Endothelial cell of umbilical vein (primary cell): Measurements from ENCODE around the gene NR2E1. TPM values are rescaled to one million over a fixed set of nuclear protein-coding genes. Genes with fewer than 3 reads are reported as not detected.

Experiments
- BruUV-seq: library from RNA; stranded (reverse); fragments of 400-500 nt; replicated peaks from 2 replicates; lab custom pipeline; 2021; lab: Mats Ljungman, UMichigan
- CTCF ChIA-PET: fragments of 300-600, 350-600 bp; sonication (Branson Sonifier 250); formaldehyde crosslinking; loops from one replicate; lab custom pipeline; 2021; ENCODE audit warnings: antibody characterized with exemption, inconsistent platforms; lab: Charles Lee
- POLR2A ChIA-PET: fragments of 300-600, 350-600 bp; sonication (Branson Sonifier 250); formaldehyde crosslinking; loops from one replicate; lab custom pipeline; 2021; ENCODE audit warnings: antibody characterized with exemption, inconsistent platforms; lab: Charles Lee
- DNase-seq: peaks from one replicate; pipeline ENCODE4 v3.0.0-alpha.2; 2011; ENCODE audit warnings: low read depth, low spot score
- FAIRE-seq: peaks from 2 replicates; lab custom pipeline; 2011; peaks lifted over from hg19 to GRCh38; lab: Jason Lieb, UNC
- H2AFZ ChIP-seq: 2 replicates; pipeline ENCODE4 v1.6.0; 2012; ENCODE audit warnings: low read depth, low read length, control low read depth, inconsistent platforms
- H3K27ac ChIP-seq: 2 replicates; pipeline ENCODE4 v1.5.1; 2011; ENCODE audit warnings: low read depth, mild to moderate bottlenecking, control low read depth, low read length, moderate library complexity; ENCODE audit not compliant: insufficient read depth
- H3K27me3 ChIP-seq, 2 experiments: 2 replicates each; pipeline versions ENCODE4 v1.6.0 to v1.6.1; 2011; ENCODE audit warnings: low read length in 2 of 2, mixed read lengths in 1 of 2; ENCODE audit not compliant: control insufficient read depth in 2 of 2, insufficient read depth in 2 of 2
- H3K36me3 ChIP-seq, 2 experiments: 2 replicates in 1 of 2; 3 replicates in 1 of 2; pipeline ENCODE4 v1.5.1; 2011; ENCODE audit warnings: low read length in 2 of 2, mild to moderate bottlenecking in 1 of 2, moderate library complexity in 1 of 2; ENCODE audit not compliant: control insufficient read depth in 2 of 2, insufficient read depth in 2 of 2; ENCODE audit errors: extremely low read depth in 1 of 2
- H3K4me1 ChIP-seq: 3 replicates; pipeline ENCODE4 v1.5.1; 2011; ENCODE audit warnings: mild to moderate bottlenecking, low read length; ENCODE audit not compliant: control insufficient read depth, insufficient read depth; ENCODE audit errors: extremely low read depth
- H3K4me2 ChIP-seq: 2 replicates; pipeline ENCODE4 v1.6.1; 2011; ENCODE audit warnings: low read length, control low read depth, mixed read lengths; ENCODE audit not compliant: insufficient read depth
- H3K4me3 ChIP-seq, 3 experiments: fragments of 200-600 bp in 1 of 3; sonication (generic), shearing (Covaris generic) in 1 of 3; replicated peaks in 1 of 3; 2 replicates each; pipeline ENCODE4 v1.5.1; 2011 to 2016; ENCODE audit warnings: control low read depth in 3 of 3, low read length in 3 of 3, mild to moderate bottlenecking in 2 of 3, inconsistent platforms in 1 of 3, low read depth in 1 of 3, moderate library complexity in 1 of 3; ENCODE audit not compliant: insufficient read depth in 1 of 3
- H3K79me2 ChIP-seq: 2 replicates; pipeline ENCODE4 v1.6.0; 2012; ENCODE audit warnings: low read length, inconsistent platforms; ENCODE audit not compliant: control insufficient read depth, insufficient read depth
- H3K9ac ChIP-seq: replicated peaks from 2 replicates; pipeline ENCODE3; 2011; ENCODE audit warnings: low read length, control low read depth; ENCODE audit not compliant: insufficient read depth; ENCODE audit errors: extremely low read depth
- H3K9me1 ChIP-seq: replicated peaks from 3 replicates; pipeline ENCODE4 v1.6.0; 2011; ENCODE audit warnings: mild to moderate bottlenecking, low read length; ENCODE audit not compliant: control insufficient read depth, insufficient read depth; ENCODE audit errors: extremely low read depth
- H3K9me3 ChIP-seq: replicated peaks from 2 replicates; pipeline ENCODE4 v1.5.1; 2012; ENCODE audit warnings: low read length, inconsistent platforms; ENCODE audit not compliant: control insufficient read depth, insufficient read depth
- H4K20me1 ChIP-seq: replicated peaks from 2 replicates; pipeline ENCODE3; 2011; ENCODE audit warnings: mild to moderate bottlenecking, low read length; ENCODE audit not compliant: control insufficient read depth, insufficient read depth; ENCODE audit errors: extremely low read depth
- EZH2 ChIP-seq: IDR thresholded peaks from 2 replicates; pipeline ENCODE4 v1.6.1; 2012; ENCODE audit warnings: borderline replicate concordance, low read depth, mild to moderate bottlenecking, moderate library complexity, low read length, inconsistent platforms; ENCODE audit not compliant: severe bottlenecking
- FOS ChIP-seq: IDR thresholded peaks from 2 replicates; pipeline ENCODE4 v1.6.1; 2011; ENCODE audit warnings: mild to moderate bottlenecking, low read length, moderate library complexity, borderline replicate concordance; ENCODE audit not compliant: insufficient read depth
- GATA2 ChIP-seq: IDR thresholded peaks from 2 replicates; pipeline ENCODE4 v1.7.0; 2011; ENCODE audit warnings: low read depth, mild to moderate bottlenecking, moderate library complexity, mixed read lengths, low read length; ENCODE audit not compliant: insufficient read length, insufficient read depth
- JUN ChIP-seq: IDR thresholded peaks from 2 replicates; pipeline ENCODE4 v1.6.1; 2011; ENCODE audit warnings: borderline replicate concordance, low read depth; ENCODE audit not compliant: insufficient read length, insufficient read depth
- MAX ChIP-seq: IDR thresholded peaks from 2 replicates; pipeline ENCODE4 v1.6.1; 2011; ENCODE audit not compliant: insufficient read depth, insufficient read length
- MYC ChIP-seq: IDR thresholded peaks from one replicate; pipeline ENCODE4 v1.6.1; 2011; ENCODE audit warnings: mild to moderate bottlenecking, low read depth, low read length
- POLR2A ChIP-seq: IDR thresholded peaks from 2 replicates; pipeline ENCODE4 v1.6.1; 2012; ENCODE audit warnings: low read depth, mild to moderate bottlenecking, control low read depth, low read length
- POLR2AphosphoS5 ChIP-seq: IDR thresholded peaks from 2 replicates; pipeline ENCODE4 v1.6.1; 2012; ENCODE audit warnings: low read depth, mild to moderate bottlenecking, control low read depth, low read length, moderate library complexity; ENCODE audit not compliant: insufficient read depth
- dilution Hi-C: fragments of 300-500 bp; cut with MboI; formaldehyde crosslinking; loops from one replicate; pipeline ENCODE4 v1.15.0; 2019; ENCODE audit warnings: low sequenced_read_pairs; ENCODE audit not compliant: extremely low pct_ligation_motif_present
- intact Hi-C: fragments of 100-400 bp; cut with micrococcal nuclease; formaldehyde crosslinking; loops from one replicate; pipeline ENCODE4 v1.10.0; 2022
- polyA plus RNA-seq, 4 experiments: library from polyadenylated mRNA; depleted of rRNA in 3 of 4; stranded (reverse) in 3 of 4; unstranded in 1 of 4; fragments of >200 nt; gene quantifications; 2 replicates each; pipeline versions ENCODE4 v1.2.1 to v1.2.3, GENCODE V29; 2011 to 2012; ENCODE audit warnings: missing spikeins in 1 of 4
- total RNA-seq: library from RNA; stranded (reverse); gene quantifications from 2 replicates; pipeline ENCODE4 v1.2.3, GENCODE V29; 2021
- TF ChIP-seq, protein P1 (sequence below), 2 donors: IDR thresholded peaks; 1 replicate in 1 of 2; 2 replicates in 1 of 2; pipeline ENCODE4 v1.5.1; 2011; ENCODE audit warnings: low read length in 2 of 2, mild to moderate bottlenecking in 2 of 2, moderate library complexity in 2 of 2, control low read depth in 1 of 2, inconsistent platforms in 1 of 2, low read depth in 1 of 2; ENCODE audit not compliant: insufficient read depth in 1 of 2; ENCODE audit errors: extremely low read depth in 1 of 2

The NR2E1 gene
- total and polyA plus RNA-seq, 2 donors (not counting 3 experiments of a cell fraction or from before 2014, with no cell fraction given): not detected

- Histone ChIP-seq H3K9me1 (no peaks in the 10 kb centered on the region), H3K9me3 (no peaks in the 10 kb centered on the region), H3K79me2 (peaks cover 46% of the 10 kb centered on the region), H3K27me3 (no peaks in the 10 kb centered on the region), H3K36me3 (no peaks in the 10 kb centered on the region), H3K4me3 (no peak overlapping the region), H3K4me2 (no peak overlapping the region), H3K9ac (no peak overlapping the region), H3K27ac (no peak overlapping the region), H2AFZ (no peak overlapping the region), H4K20me1 (no peaks in the 10 kb centered on the region), H3K4me1 (no peaks in the 10 kb centered on the region)
- TF ChIP-seq, protein P1, sequence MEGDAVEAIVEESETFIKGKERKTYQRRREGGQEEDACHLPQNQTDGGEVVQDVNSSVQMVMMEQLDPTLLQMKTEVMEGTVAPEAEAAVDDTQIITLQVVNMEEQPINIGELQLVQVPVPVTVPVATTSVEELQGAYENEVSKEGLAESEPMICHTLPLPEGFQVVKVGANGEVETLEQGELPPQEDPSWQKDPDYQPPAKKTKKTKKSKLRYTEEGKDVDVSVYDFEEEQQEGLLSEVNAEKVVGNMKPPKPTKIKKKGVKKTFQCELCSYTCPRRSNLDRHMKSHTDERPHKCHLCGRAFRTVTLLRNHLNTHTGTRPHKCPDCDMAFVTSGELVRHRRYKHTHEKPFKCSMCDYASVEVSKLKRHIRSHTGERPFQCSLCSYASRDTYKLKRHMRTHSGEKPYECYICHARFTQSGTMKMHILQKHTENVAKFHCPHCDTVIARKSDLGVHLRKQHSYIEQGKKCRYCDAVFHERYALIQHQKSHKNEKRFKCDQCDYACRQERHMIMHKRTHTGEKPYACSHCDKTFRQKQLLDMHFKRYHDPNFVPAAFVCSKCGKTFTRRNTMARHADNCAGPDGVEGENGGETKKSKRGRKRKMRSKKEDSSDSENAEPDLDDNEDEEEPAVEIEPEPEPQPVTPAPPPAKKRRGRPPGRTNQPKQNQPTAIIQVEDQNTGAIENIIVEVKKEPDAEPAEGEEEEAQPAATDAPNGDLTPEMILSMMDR (IDR thresholded peaks at IDR 0.05; ENCODE audit: extremely low read depth in 1 of 2, insufficient read depth in 1 of 2, low read depth in 1 of 2, low read length in 2 of 2): no peak
- TF ChIP-seq EZH2 (no peak), FOS (no peak), JUN (no peak), POLR2A (no peak), GATA2 (no peak), POLR2AphosphoS5 (no peak), MYC (no peak), MAX (no peak)
- dilution Hi-C loops (no loop called here), intact Hi-C loops (no loop called here)
- ChIA-PET POLR2A (no interaction called here), CTCF (interaction anchor here (1.4 to 1.8 kb wide), 2 partner anchors 11 to 253 kb away, joined by 3 to 4 read pairs; no protein-coding TSS in a partner anchor)
- DNase-seq: no peak
- BruUV-seq: no TSS peak
- FAIRE-seq: no peak
Measured at GRCh38 chr6:108238322-108238721, 72.5 kb downstream of the NR2E1 start.

Other genes starting within 250 kb of the NR2E1 start
- 111 and 132 TPM in 2 replicates for gene SEC63, start 207.8 kb upstream of the NR2E1 start, total RNA-seq
- gene SEC63, start 207.8 kb upstream of the NR2E1 start, polyA plus RNA-seq: 10.7 and 14.8 TPM in 2 replicates
- gene OSTM1, start 91.3 kb upstream of the NR2E1 start, total RNA-seq: 26.4 and 27.8 TPM in 2 replicates
- 23.1 and 28.7 TPM in 2 replicates for gene OSTM1, start 91.3 kb upstream of the NR2E1 start, polyA plus RNA-seq
- gene SNX3, start 95.0 kb downstream of the NR2E1 start, total RNA-seq: 141 and 155 TPM in 2 replicates
- gene SNX3, start 95.0 kb downstream of the NR2E1 start, polyA plus RNA-seq: 241 and 281 TPM in 2 replicates
- 6.0 and 6.2 TPM in 2 replicates for gene AFG1L, start 129.0 kb downstream of the NR2E1 start, total RNA-seq
- gene AFG1L, start 129.0 kb downstream of the NR2E1 start, polyA plus RNA-seq: 0.45 and 1.0 TPM in 2 replicates